ENCODE results near the gene GADL1. TPM values are rescaled to one million over a fixed set of nuclear protein-coding genes. Genes with fewer than 3 reads are reported as not detected.

The GADL1 gene
- total RNA-seq, 1 donor, result not detected

GRCh38 chr3:30871720-30872119 lies 22.7 kb downstream of the GADL1 start:
- DNase-seq (ENCODE audit: low read depth), result no peak
- no peak overlapping the region for H3K4me3 ChIP-seq (ENCODE audit: low read depth, low read length)
- no peak for TF ChIP-seq CTCF (IDR thresholded peaks at IDR 0.05; ENCODE audit: insufficient read depth, low read depth, low read length)

GRCh38 chr3:30864836-30865235 lies 29.6 kb downstream of the GADL1 start:
- no peak overlapping the region for H3K4me3 ChIP-seq (ENCODE audit: low read depth, low read length)
- no peak for DNase-seq (ENCODE audit: low read depth)
- no peak for TF ChIP-seq CTCF (IDR thresholded peaks at IDR 0.05; ENCODE audit: insufficient read depth, low read depth, low read length)

GRCh38 chr3:30864132-30864531 lies 30.3 kb downstream of the GADL1 start:
- TF ChIP-seq CTCF (IDR thresholded peaks at IDR 0.05; ENCODE audit: insufficient read depth, low read depth, low read length), result no peak
- no peak overlapping the region for H3K4me3 ChIP-seq (ENCODE audit: low read depth, low read length)
- DNase-seq (ENCODE audit: low read depth), result no peak

- no peak for TF ChIP-seq CTCF (IDR thresholded peaks at IDR 0.05; ENCODE audit: insufficient read depth, low read depth, low read length)
- DNase-seq (ENCODE audit: low read depth), result no peak
- H3K4me3 ChIP-seq (ENCODE audit: low read depth, low read length), result no peak overlapping the region
Observed at GRCh38 chr3:30862004-30862403, 32.5 kb downstream of the GADL1 start.

- no peak for TF ChIP-seq CTCF (IDR thresholded peaks at IDR 0.05; ENCODE audit: insufficient read depth, low read depth, low read length)
- no peak overlapping the region for H3K4me3 ChIP-seq (ENCODE audit: low read depth, low read length)
- DNase-seq (ENCODE audit: low read depth), result no peak
Observed at GRCh38 chr3:30858894-30859389, 35.5 kb downstream of the GADL1 start.

- no peak overlapping the region for H3K4me3 ChIP-seq (ENCODE audit: low read depth, low read length)
- DNase-seq (ENCODE audit: low read depth), result no peak
- no peak for TF ChIP-seq CTCF (IDR thresholded peaks at IDR 0.05; ENCODE audit: insufficient read depth, low read depth, low read length)
Observed at GRCh38 chr3:30855400-30856292, 38.8 kb downstream of the GADL1 start.
